ENCODE data around the gene LPO. TPM values are rescaled to one million over a fixed set of nuclear protein-coding genes. Genes with fewer than 3 reads are reported as not detected.

LPO gene
- total RNA-seq, 2 experiments from 2014 or later, result not detected

GRCh38 chr17:58193641-58194255 lies 44.6 kb upstream of the LPO start:
- CTCF ChIA-PET, result interaction anchor here (0.7 to 1.4 kb wide), 2 partner anchors 21 to 22 kb away, joined by 3 to 5 read pairs; no protein-coding TSS in a partner anchor
- H3K36me3 Mint-ChIP-seq (ENCODE audit: low read depth), result no peaks in the 10 kb centered on the region
- ATAC-seq (no peak), DNase-seq (no peak)
- no peaks in the 10 kb centered on the region for H3K4me1 Mint-ChIP-seq (ENCODE audit: low read depth)
- no peak overlapping the region for H3K27ac Mint-ChIP-seq
- TF ChIP-seq CTCF (IDR thresholded peaks at IDR 0.05), result no peak
- intact Hi-C loops (cut with micrococcal nuclease), result no loop called here
- H3K9me3 Mint-ChIP-seq, result no peaks in the 10 kb centered on the region
- no peak overlapping the region for H3K4me3 Mint-ChIP-seq
- POLR2A ChIA-PET, result no interaction called here
- H3K27me3 Mint-ChIP-seq, result peaks cover 6% of the 10 kb centered on the region

- ChIA-PET POLR2A (no interaction called here), CTCF (interaction anchor here (1.2 kb wide), 1 partner anchor 38 kb away, joined by 3 read pairs; no protein-coding TSS in a partner anchor)
- no peak overlapping the region for H3K27ac Mint-ChIP-seq
- ATAC-seq (no peak), DNase-seq (no peak)
- no peaks in the 10 kb centered on the region for H3K9me3 Mint-ChIP-seq
- H3K36me3 Mint-ChIP-seq (ENCODE audit: low read depth), result no peaks in the 10 kb centered on the region
- no peak for TF ChIP-seq CTCF (IDR thresholded peaks at IDR 0.05)
- intact Hi-C loops (cut with micrococcal nuclease), result no loop called here
- no peak overlapping the region for H3K4me3 Mint-ChIP-seq
- no peaks in the 10 kb centered on the region for H3K27me3 Mint-ChIP-seq
- no peaks in the 10 kb centered on the region for H3K4me1 Mint-ChIP-seq (ENCODE audit: low read depth)
These were observed 42.8 kb upstream of the LPO start for GRCh38 chr17:58195518-58196123.

GRCh38 chr17:58196610-58197009 lies 41.8 kb upstream of the LPO start:
- Mint-ChIP-seq H3K4me1 (ENCODE audit: low read depth) (no peaks in the 10 kb centered on the region), H3K27me3 (no peaks in the 10 kb centered on the region), H3K36me3 (ENCODE audit: low read depth) (no peaks in the 10 kb centered on the region), H3K4me3 (no peak overlapping the region), H3K27ac (no peak overlapping the region), H3K9me3 (no peaks in the 10 kb centered on the region)
- POLR2A ChIA-PET, result no interaction called here
- CTCF ChIA-PET, result no interaction called here
- intact Hi-C loops (cut with micrococcal nuclease), result no loop called here
- DNase-seq (no peak), ATAC-seq (no peak)
- TF ChIP-seq CTCF (IDR thresholded peaks at IDR 0.05), result no peak

DNA sequence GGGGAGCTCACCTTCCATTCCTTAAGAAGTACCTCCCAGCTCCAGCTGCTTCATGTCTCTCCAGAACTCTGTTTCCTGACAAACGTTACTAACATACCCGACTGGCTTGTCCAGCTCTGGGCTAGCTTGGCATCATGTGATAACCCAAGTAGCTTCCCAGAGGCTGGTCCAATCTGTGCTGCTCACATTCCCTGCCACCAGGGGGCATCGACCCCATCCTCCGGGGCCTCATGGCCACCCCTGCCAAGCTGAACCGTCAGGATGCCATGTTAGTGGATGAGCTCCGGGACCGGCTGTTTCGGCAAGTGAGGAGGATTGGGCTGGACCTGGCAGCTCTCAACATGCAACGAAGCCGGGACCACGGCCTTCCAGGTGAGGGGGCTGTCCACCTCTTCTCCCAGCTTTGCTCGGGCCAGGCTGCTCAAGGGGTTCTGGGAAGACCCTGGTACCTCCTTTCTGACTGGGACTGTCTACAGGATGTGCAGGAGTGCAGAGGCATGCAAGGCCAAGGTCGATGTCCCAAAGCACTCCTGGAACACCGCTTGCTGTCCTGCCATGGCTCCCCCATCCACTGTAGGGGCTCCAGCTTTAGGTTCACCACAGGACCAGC lies 38.3 kb upstream of the LPO start:
- ChIA-PET CTCF (interaction anchor here (0.6 to 4.0 kb wide), 42 partner anchors 8 to 366 kb away, joined by 3 to 33 read pairs (median 4); partner anchors contain the start of genes EPX, HSF5, LPO and MKS1), POLR2A (interaction anchor here (0.9 to 1.2 kb wide), 3 partner anchors 16 to 138 kb away, joined by 3 read pairs; partner anchors contain the start of gene MKS1)
- TF ChIP-seq CTCF (IDR thresholded peaks at IDR 0.05), result peak; percentile 58
- no peaks in the 10 kb centered on the region for H3K36me3 Mint-ChIP-seq (ENCODE audit: low read depth)
- H3K4me3 Mint-ChIP-seq, result no peak overlapping the region
- ATAC-seq (peak; percentile 93), DNase-seq (peak; percentile 74)
- no peaks in the 10 kb centered on the region for H3K4me1 Mint-ChIP-seq (ENCODE audit: low read depth)
- H3K9me3 Mint-ChIP-seq, result no peaks in the 10 kb centered on the region
- no peak overlapping the region for H3K27ac Mint-ChIP-seq
- intact Hi-C loops (cut with micrococcal nuclease), result no loop called here
- H3K27me3 Mint-ChIP-seq, result no peaks in the 10 kb centered on the region

DNA sequence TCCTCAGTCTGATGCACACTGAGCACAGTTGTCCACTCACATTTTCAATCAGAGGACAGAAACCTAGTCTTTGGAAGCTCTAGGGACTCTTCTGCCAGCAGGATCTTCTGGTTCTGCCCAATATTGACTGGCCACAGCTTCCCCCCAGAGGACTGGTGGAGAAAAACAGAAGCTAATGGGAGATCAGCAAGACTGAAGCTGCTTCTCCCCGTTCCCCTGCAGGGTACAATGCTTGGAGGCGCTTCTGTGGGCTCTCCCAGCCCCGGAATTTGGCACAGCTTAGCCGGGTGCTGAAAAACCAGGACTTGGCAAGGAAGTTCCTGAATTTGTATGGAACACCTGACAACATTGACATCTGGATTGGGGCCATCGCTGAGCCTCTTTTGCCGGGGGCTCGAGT lies 35.5 kb upstream of the LPO start:
- H3K9me3 Mint-ChIP-seq, result no peaks in the 10 kb centered on the region
- POLR2A ChIA-PET, result no interaction called here
- DNase-seq (no peak), ATAC-seq (no peak)
- H3K27me3 Mint-ChIP-seq, result no peaks in the 10 kb centered on the region
- H3K27ac Mint-ChIP-seq, result no peak overlapping the region
- H3K36me3 Mint-ChIP-seq (ENCODE audit: low read depth), result no peaks in the 10 kb centered on the region
- H3K4me1 Mint-ChIP-seq (ENCODE audit: low read depth), result no peaks in the 10 kb centered on the region
- CTCF ChIA-PET, result no interaction called here
- intact Hi-C loops (cut with micrococcal nuclease), result no loop called here
- no peak for TF ChIP-seq CTCF (IDR thresholded peaks at IDR 0.05)
- no peak overlapping the region for H3K4me3 Mint-ChIP-seq
